ENCODE data around the gene SMURF1.

- TF ChIP-seq CTCF (IDR thresholded peaks at IDR 0.05; ENCODE audit: poor library complexity, severe bottlenecking) (no peak), RAD21 (conservative IDR thresholded peaks at IDR 0.05) (no peak)
These were observed 131.2 kb downstream of the SMURF1 start for GRCh38 chr7:99012722-99013121.
